Upper lobe of left lung (tissue), 6 donors: Measurements from ENCODE around the gene ABCG2. TPM values are rescaled to one million over a fixed set of nuclear protein-coding genes. Genes with fewer than 3 reads are reported as not detected.
"Not testable (repeated sequence)": the region's sequence is repeated elsewhere in the genome, so short reads cannot be mapped to it uniquely, and the experiment has no call there.

Source experiments
- ATAC-seq, 2 donors: fragments of 200-7000 bp; cut with Tn5 transposase; one replicate each; pipeline ENCODE4 v1.9.1; 2022; ENCODE audit warnings: mild to moderate bottlenecking in 2 of 2, moderate library complexity in 2 of 2; ENCODE audit not compliant: low FRiP score in 2 of 2
- DNase-seq, 2 donors: peaks; one replicate each; pipeline ENCODE4 v3.0.0-alpha.2; 2019 to 2020
- H3K27ac ChIP-seq, 4 donors: fragments of 200-600 bp; sonication (generic); one replicate each; pipeline ENCODE4 v1.5.1; 2016 to 2019
- H3K27me3 ChIP-seq, 4 donors: fragments of 200-600 bp; sonication (generic); one replicate each; pipeline ENCODE4 v1.5.1; 2017 to 2019
- H3K36me3 ChIP-seq, 4 donors: fragments of 200-600 bp; sonication (generic); one replicate each; pipeline ENCODE4 v1.5.1; 2016 to 2019
- H3K4me1 ChIP-seq, 4 donors: fragments of 200-600 bp; sonication (generic); one replicate each; pipeline ENCODE4 v1.5.1; 2018 to 2019
- H3K4me3 ChIP-seq, 4 donors: fragments of 200-600 bp; sonication (generic); one replicate each; pipeline ENCODE4 v1.5.1; 2017 to 2019; ENCODE audit warnings: mild to moderate bottlenecking in 2 of 4, moderate library complexity in 1 of 4
- H3K9me3 ChIP-seq, 4 donors: fragments of 200-600 bp; sonication (generic); one replicate each; pipeline ENCODE4 v1.5.1; 2018 to 2019
- CTCF ChIP-seq, 6 experiments: fragments of 450-650 bp in 4 of 6; fragments of 200-600 bp in 2 of 6; sonication (generic) in 2 of 6; IDR thresholded peaks; one replicate each; pipeline ENCODE4 v1.5.1; 2016 to 2019; ENCODE audit warnings: antibody characterized with exemption in 6 of 6
- EP300 ChIP-seq, 4 donors: sonication (generic); formaldehyde crosslinking; IDR thresholded peaks; one replicate each; pipeline ENCODE4 v1.5.1; 2017; ENCODE audit warnings: antibody characterized with exemption in 4 of 4, control low read depth in 2 of 4
- POLR2A ChIP-seq, 4 donors: fragments of 450-650 bp; IDR thresholded peaks; one replicate each; pipeline ENCODE4 v1.5.1; 2016 to 2017; ENCODE audit warnings: antibody characterized with exemption in 4 of 4, mild to moderate bottlenecking in 2 of 4
- POLR2AphosphoS5 ChIP-seq, 2 donors: sonication (generic); formaldehyde crosslinking; IDR thresholded peaks; one replicate each; pipeline ENCODE4 v1.5.1; 2017; ENCODE audit warnings: antibody characterized with exemption in 2 of 2
- WGBS, 2 donors: methylation state at CpG; one replicate each; pipeline ENCODE4 v1.1.5; 2017 to 2018; 5-methylcytosine and 5-hydroxymethylcytosine counted together
- total RNA-seq, 6 donors: library from RNA; depleted of rRNA in 4 of 6; stranded (reverse); fragments of >200 nt in 4 of 6; gene quantifications; one replicate each; pipeline versions ENCODE4 v1.1.0 to v1.2.1, GENCODE V29; 2016 to 2021
- donor health status: DM: no; HTN: no; CAD: no; lungs with moderate emphysema.
- donor health status: DM: no; HTN: yes; CAD: no; lungs with severe emphysema.

ABCG2 gene
- total RNA-seq, 6 donors from 2014 or later = 3.8 to 11.7 (median 5.3) TPM; not detected in 1

- no peak for TF ChIP-seq CTCF (IDR thresholded peaks at IDR 0.05)
- TF ChIP-seq POLR2A (IDR thresholded peaks at IDR 0.05) = no peak
- no peak for TF ChIP-seq POLR2AphosphoS5 (IDR thresholded peaks at IDR 0.05)
- Histone ChIP-seq H3K4me1 (no peaks in the 10 kb centered on the region), H3K27me3 (no peaks in the 10 kb centered on the region), H3K4me3 (no peak overlapping the region), H3K36me3 (no peaks in the 10 kb centered on the region), H3K9me3 (peaks cover 0 to 4% (median 0%) of the 10 kb centered on the region in 4 donors), H3K27ac (no peak overlapping the region)
- WGBS, 2 donors = 83 to 89% methylated on average over 9 of the region's 9 CpGs
- ATAC-seq (no peak), DNase-seq (no peak)
Measured at GRCh38 chr4:88130544-88131305, 27.7 kb downstream of the ABCG2 start.

GRCh38 chr4:88130003-88130402, 28.4 kb downstream of the ABCG2 start:
- DNase-seq (no peak), ATAC-seq (no peak)
- Histone ChIP-seq H3K27ac (no peak overlapping the region), H3K9me3 (peaks cover 0 to 4% (median 0%) of the 10 kb centered on the region in 4 donors), H3K4me3 (no peak overlapping the region), H3K4me1 (no peaks in the 10 kb centered on the region), H3K36me3 (no peaks in the 10 kb centered on the region), H3K27me3 (no peaks in the 10 kb centered on the region)
- WGBS, 2 donors = 90 to 94% methylated on average over 5 of the region's 5 CpGs
- TF ChIP-seq POLR2AphosphoS5 (IDR thresholded peaks at IDR 0.05) (no peak), EP300 (IDR thresholded peaks at IDR 0.05) (no peak), CTCF (IDR thresholded peaks at IDR 0.05) (no peak), POLR2A (IDR thresholded peaks at IDR 0.05) (no peak)

- ATAC-seq, H3K27ac ChIP-seq, H3K4me3 ChIP-seq, H3K27me3 ChIP-seq, H3K4me1 ChIP-seq, DNase-seq, H3K36me3 ChIP-seq: not testable (repeated sequence)
- H3K9me3 ChIP-seq = peaks cover 6 to 18% (median 9%) of the 10 kb centered on the region in 4 donors
- 89 to 100% methylated on average over 2 to 5 of the region's 5 CpGs for WGBS, 2 donors
Measured at GRCh38 chr4:88122260-88122659, 36.2 kb downstream of the ABCG2 start.

- H3K9me3 ChIP-seq = peaks cover 6 to 15% (median 9%) of the 10 kb centered on the region in 4 donors
- no peak overlapping the region for H3K4me3 ChIP-seq
- H3K27me3 ChIP-seq = no peaks in the 10 kb centered on the region
- DNase-seq = no peak
- H3K36me3 ChIP-seq = no peaks in the 10 kb centered on the region
- TF ChIP-seq CTCF (IDR thresholded peaks at IDR 0.05) = no peak
- no peak for TF ChIP-seq POLR2A (IDR thresholded peaks at IDR 0.05)
- TF ChIP-seq EP300 (IDR thresholded peaks at IDR 0.05) = no peak
- TF ChIP-seq POLR2AphosphoS5 (IDR thresholded peaks at IDR 0.05) = no peak
- no peak for ATAC-seq
- no peak overlapping the region for H3K27ac ChIP-seq
- no peaks in the 10 kb centered on the region for H3K4me1 ChIP-seq
- WGBS, 2 donors = 83 to 92% methylated on average over 2 of the region's 2 CpGs
Measured at GRCh38 chr4:88119943-88120342, 38.5 kb downstream of the ABCG2 start.

GRCh38 chr4:88115587-88115986, 42.9 kb downstream of the ABCG2 start:
- ATAC-seq (no peak), DNase-seq (no peak)
- Histone ChIP-seq H3K36me3 (no peaks in the 10 kb centered on the region), H3K4me3 (no peak overlapping the region), H3K27me3 (no peaks in the 10 kb centered on the region), H3K9me3 (peaks cover 6 to 15% (median 9%) of the 10 kb centered on the region in 4 donors), H3K27ac (no peak overlapping the region), H3K4me1 (no peaks in the 10 kb centered on the region)
- TF ChIP-seq EP300 (IDR thresholded peaks at IDR 0.05) (no peak), POLR2A (IDR thresholded peaks at IDR 0.05) (no peak), POLR2AphosphoS5 (IDR thresholded peaks at IDR 0.05) (no peak), CTCF (IDR thresholded peaks at IDR 0.05) (no peak)
- 83 to 86% methylated on average over 5 of the region's 5 CpGs for WGBS, 2 donors
